ENCODE results near the gene FBXW4.

GRCh38 chr10:101676565-101676964 lies 18.4 kb downstream of the FBXW4 start:
- TF ChIP-seq CTCF (IDR thresholded peaks at IDR 0.05; ENCODE audit: poor library complexity, severe bottlenecking) (no peak), EP300 (conservative IDR thresholded peaks at IDR 0.05; ENCODE audit: poor library complexity, severe bottlenecking) (no peak), TAF1 (IDR thresholded peaks at IDR 0.05; ENCODE audit: low read depth) (no peak)
